Cardiac fibroblast (primary cell): Measurements from ENCODE around the gene ARL4C.

ENCODE experiments used
- DNase-seq, 2 donors: peaks; one replicate each; pipeline versions ENCODE4 v3.0.0 to v3.0.0-alpha.2; 2010; ENCODE audit warnings: low read depth in 2 of 2
- H3K4me3 ChIP-seq, 2 donors: replicated peaks in 1 of 2; 1 replicate in 1 of 2; 2 replicates in 1 of 2; pipeline ENCODE4 v1.5.1; 2011; ENCODE audit warnings: low read depth in 2 of 2, low read length in 2 of 2, mild to moderate bottlenecking in 2 of 2, moderate library complexity in 1 of 2
- TF ChIP-seq, protein P1 (sequence below): IDR thresholded peaks from one replicate; pipeline ENCODE4 v1.5.1; 2011; ENCODE audit warnings: low read depth, mild to moderate bottlenecking, low read length, inconsistent platforms

The ARL4C gene

DNA sequence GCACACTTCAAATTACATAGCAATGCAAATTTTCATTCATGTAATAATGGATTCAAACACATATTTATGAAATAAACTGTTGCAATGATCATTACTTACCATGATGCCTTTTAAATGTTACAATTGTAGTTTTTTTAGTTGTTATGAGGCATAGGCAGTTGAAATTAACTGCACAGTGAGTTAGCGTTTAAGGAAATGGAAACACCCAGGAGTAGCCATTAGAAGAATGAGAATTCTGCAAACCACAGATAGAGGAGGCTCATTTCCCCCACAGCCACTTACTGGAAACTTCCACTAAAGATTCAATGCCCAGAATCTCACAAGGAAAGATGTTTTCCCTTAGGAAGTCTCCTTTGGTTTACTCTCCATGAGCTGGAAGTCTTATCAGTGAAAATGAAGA, 8.4 kb downstream of the ARL4C start:
- TF ChIP-seq, protein P1, sequence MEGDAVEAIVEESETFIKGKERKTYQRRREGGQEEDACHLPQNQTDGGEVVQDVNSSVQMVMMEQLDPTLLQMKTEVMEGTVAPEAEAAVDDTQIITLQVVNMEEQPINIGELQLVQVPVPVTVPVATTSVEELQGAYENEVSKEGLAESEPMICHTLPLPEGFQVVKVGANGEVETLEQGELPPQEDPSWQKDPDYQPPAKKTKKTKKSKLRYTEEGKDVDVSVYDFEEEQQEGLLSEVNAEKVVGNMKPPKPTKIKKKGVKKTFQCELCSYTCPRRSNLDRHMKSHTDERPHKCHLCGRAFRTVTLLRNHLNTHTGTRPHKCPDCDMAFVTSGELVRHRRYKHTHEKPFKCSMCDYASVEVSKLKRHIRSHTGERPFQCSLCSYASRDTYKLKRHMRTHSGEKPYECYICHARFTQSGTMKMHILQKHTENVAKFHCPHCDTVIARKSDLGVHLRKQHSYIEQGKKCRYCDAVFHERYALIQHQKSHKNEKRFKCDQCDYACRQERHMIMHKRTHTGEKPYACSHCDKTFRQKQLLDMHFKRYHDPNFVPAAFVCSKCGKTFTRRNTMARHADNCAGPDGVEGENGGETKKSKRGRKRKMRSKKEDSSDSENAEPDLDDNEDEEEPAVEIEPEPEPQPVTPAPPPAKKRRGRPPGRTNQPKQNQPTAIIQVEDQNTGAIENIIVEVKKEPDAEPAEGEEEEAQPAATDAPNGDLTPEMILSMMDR, result no peak
- H3K4me3 ChIP-seq, result no peak overlapping the region
- peak in 1 of 2 donors; percentile 26 for DNase-seq

DNA sequence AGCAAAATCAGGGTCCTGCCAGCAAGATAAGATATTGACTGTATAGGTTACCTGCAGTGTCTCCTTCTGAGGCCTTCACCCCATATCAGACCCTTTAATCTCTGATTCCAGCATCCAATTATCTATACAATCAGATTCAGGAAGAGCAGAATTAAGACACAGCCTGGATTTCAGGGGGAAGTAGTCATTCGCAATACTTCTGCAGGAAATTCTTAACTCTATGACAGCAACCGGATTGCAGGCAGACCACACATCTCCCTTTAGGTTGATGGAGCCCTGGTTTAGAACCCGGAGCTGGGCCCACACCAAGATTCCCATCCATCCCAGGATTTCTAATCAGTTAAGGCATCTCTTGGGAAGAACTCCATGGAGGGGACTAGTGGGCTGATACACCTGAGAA, 9.5 kb downstream of the ARL4C start:
- TF ChIP-seq, protein P1, result no peak
- DNase-seq, result no peak
- no peak overlapping the region for H3K4me3 ChIP-seq

DNA sequence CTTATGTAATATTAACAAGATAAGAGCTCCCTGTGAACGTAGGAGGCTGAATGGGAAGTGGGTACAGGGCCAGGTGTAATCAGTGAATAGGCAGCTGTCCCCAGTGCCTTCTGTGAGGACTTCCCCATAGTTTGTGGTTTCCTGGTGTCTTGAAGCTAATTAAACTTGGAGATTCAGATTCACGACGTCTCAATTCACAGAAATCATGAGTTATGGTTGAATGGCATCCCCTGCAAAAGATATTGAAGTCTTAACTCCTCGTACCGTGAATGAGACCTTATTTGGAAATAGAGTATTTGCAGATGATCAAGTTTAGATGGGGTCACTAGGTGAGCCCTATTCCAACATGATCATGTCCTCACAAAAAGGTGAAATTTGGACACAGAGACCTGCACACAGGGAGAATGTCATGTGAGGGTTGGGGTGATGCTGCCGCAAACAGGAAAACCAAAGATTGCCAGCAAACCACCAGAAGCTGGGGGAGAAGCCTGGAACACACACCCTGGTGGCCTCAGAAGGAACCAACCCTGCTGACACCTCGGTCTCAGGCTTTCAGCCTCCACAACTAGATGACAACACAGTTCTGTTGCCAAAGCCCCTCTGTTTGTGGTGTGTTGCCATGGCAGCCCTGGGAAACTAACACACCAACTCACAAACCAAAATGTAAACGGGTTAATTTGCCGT, 13.2 kb downstream of the ARL4C start:
- H3K4me3 ChIP-seq, result no peak overlapping the region
- TF ChIP-seq, protein P1, result peak; percentile 29
- DNase-seq, result peak in 1 of 2 donors; percentile 13

DNA sequence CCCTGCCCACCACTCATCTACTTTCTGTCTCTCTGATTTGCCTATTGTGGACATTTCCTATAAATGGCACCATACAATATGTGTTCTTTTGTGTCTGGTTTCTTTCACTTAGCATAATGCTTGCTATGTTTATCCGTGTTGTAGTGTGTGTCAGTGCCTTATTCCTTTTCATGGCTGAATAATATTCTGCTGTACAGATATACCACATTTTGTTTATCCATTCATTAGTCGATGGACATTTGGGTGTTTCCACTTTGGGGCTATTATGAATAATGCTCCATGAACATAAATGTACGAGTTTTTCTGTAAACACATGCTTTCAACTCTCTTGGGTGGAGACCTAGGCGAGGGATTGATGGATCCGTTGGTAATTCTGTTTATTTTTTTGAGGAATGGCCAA, 15.6 kb downstream of the ARL4C start:
- DNase-seq, result no peak
- TF ChIP-seq, protein P1, result no peak
- H3K4me3 ChIP-seq, result no peak overlapping the region

DNA sequence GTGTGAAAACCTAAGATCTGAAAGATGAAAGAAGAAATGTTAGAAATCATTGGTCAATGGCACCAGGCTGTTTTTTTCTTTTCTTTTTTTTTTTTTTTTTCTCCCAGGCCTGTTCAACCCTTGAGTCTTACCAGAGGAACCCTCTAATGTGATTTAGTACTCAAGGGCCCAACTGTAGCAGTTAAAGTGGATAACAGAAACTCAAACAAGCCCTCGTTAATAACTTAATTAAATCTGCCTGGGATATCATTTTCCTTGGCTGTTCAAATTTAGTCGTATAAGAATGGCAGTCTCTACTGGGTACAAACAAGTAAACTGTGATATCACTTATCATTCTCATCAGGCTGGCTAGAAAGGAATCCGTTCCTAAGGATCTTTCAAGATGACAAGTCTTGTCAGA, 16.5 kb downstream of the ARL4C start:
- TF ChIP-seq, protein P1, result no peak
- no peak overlapping the region for H3K4me3 ChIP-seq

DNA sequence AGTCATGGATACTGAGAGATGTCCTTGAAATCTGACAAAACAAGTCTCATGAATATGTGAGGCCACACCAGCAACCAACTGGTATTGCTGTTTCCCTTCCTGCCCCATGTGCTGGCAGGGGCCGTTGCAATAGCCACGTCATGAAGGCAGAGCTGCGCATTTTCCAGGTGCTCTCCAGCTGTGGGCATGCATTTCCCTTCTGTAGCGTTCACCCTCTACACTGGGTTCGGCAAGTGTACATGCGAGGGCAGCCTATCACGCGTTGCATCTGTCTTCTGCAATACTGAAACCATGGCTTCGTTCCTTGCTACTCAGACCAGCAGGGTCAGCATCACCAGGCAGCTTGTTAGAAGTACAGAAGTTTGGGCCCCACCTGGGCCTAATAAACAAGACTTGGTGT, 17.4 kb downstream of the ARL4C start:
- no peak for DNase-seq
- H3K4me3 ChIP-seq, result no peak overlapping the region
- TF ChIP-seq, protein P1, result no peak

More for the DNA sequence above, 16.5 kb downstream of the ARL4C start:
- DNase-seq, result no peak
